Right renal cortex interstitium (tissue), 3 donors: ENCODE data around the gene MRC2. TPM values are rescaled to one million over a fixed set of nuclear protein-coding genes. Genes with fewer than 3 reads are reported as not detected.
A peak's percentile ranks its signal among the peaks of the same experiment; 100 is the strongest.
"Not testable (repeated sequence)": the region's sequence is repeated elsewhere in the genome, so short reads cannot be mapped to it uniquely, and the experiment has no call there.

Experiments
- DNase-seq, 3 donors: peaks; one replicate each; pipeline ENCODE4 v3.0.0-alpha.2; 2013; ENCODE audit warnings: low read depth in 3 of 3, low spot score in 2 of 3
- polyA plus RNA-seq, 3 donors: library from polyadenylated mRNA; unstranded; fragments of 120-200 nt; gene quantifications; one replicate each; pipeline ENCODE4 v1.2.1, GENCODE V29; 2013; ENCODE audit not compliant: insufficient read length in 3 of 3

MRC2 gene
- 10 to 100 TPM; 52.0 to 56.7 (median 55.8) TPM for polyA plus RNA-seq

- peak in 2 of 3 donors; percentile 48 to 64 for DNase-seq
Observed at GRCh38 chr17:62627219-62627903, at the start of gene MRC2. Gene MRC2 (plus strand): TSS chr17:62627670. CDS start chr17:62627803, 133 bp downstream.

GRCh38 chr17:62578757-62579487, 48.5 kb upstream of the MRC2 start:
- no peak for DNase-seq

- no peak for DNase-seq
Observed at GRCh38 chr17:62580947-62581346, 46.5 kb upstream of the MRC2 start.

GRCh38 chr17:62581764-62582163, 45.7 kb upstream of the MRC2 start:
- DNase-seq, result no peak

GRCh38 chr17:62587554-62587953, 39.9 kb upstream of the MRC2 start:
- DNase-seq, result no peak

GRCh38 chr17:62588109-62588508, 39.4 kb upstream of the MRC2 start:
- DNase-seq, result no peak

GRCh38 chr17:62591333-62591732, 36.1 kb upstream of the MRC2 start:
- no peak for DNase-seq

- DNase-seq, result not testable (repeated sequence)
Observed at GRCh38 chr17:62591822-62592221, 35.6 kb upstream of the MRC2 start.

GRCh38 chr17:62592341-62593099, 35.0 kb upstream of the MRC2 start:
- no peak for DNase-seq

GRCh38 chr17:62595484-62595883, 32.0 kb upstream of the MRC2 start:
- DNase-seq, result no peak

- no peak for DNase-seq
Observed at GRCh38 chr17:62596662-62597061, 30.8 kb upstream of the MRC2 start.

- no peak for DNase-seq
Observed at GRCh38 chr17:62597150-62597549, 30.3 kb upstream of the MRC2 start.

GRCh38 chr17:62597920-62598319, 29.6 kb upstream of the MRC2 start:
- no peak for DNase-seq

- DNase-seq, result no peak
Observed at GRCh38 chr17:62599964-62600657, 27.4 kb upstream of the MRC2 start.

GRCh38 chr17:62600805-62601204, 26.7 kb upstream of the MRC2 start:
- DNase-seq, result no peak

- no peak for DNase-seq
Observed at GRCh38 chr17:62601471-62601870, 26.0 kb upstream of the MRC2 start.

GRCh38 chr17:62603783-62604182, 23.7 kb upstream of the MRC2 start:
- not testable (repeated sequence) for DNase-seq

GRCh38 chr17:62605588-62605987, 21.9 kb upstream of the MRC2 start:
- no peak for DNase-seq

GRCh38 chr17:62611292-62611691, 16.2 kb upstream of the MRC2 start:
- no peak for DNase-seq

GRCh38 chr17:62611728-62612127, 15.7 kb upstream of the MRC2 start:
- no peak for DNase-seq

- not testable (repeated sequence) for DNase-seq
Observed at GRCh38 chr17:62612289-62612688, 15.2 kb upstream of the MRC2 start.
